GM12801 (cell line): ENCODE measurements around the gene SATB2.

ENCODE experiments used
- CTCF ChIP-seq: IDR thresholded peaks from one replicate; pipeline ENCODE4 v1.5.1; 2011; ENCODE audit warnings: control low read depth; ENCODE audit not compliant: insufficient read length; ENCODE audit errors: extremely low read depth

Gene SATB2

GRCh38 chr2:199278099-199278498 is 179.6 kb downstream of the SATB2 start:
- no peak for TF ChIP-seq CTCF

- no peak for TF ChIP-seq CTCF
Measured at GRCh38 chr2:199273042-199273511, 184.7 kb downstream of the SATB2 start.

- no peak for TF ChIP-seq CTCF
Measured at GRCh38 chr2:199261936-199262335, 195.8 kb downstream of the SATB2 start.

GRCh38 chr2:199261239-199261638 is 196.5 kb downstream of the SATB2 start:
- no peak for TF ChIP-seq CTCF

- no peak for TF ChIP-seq CTCF
Measured at GRCh38 chr2:199259671-199260070, 198.1 kb downstream of the SATB2 start.

- TF ChIP-seq CTCF = no peak
Measured at GRCh38 chr2:199258291-199258690, 199.4 kb downstream of the SATB2 start.

- no peak for TF ChIP-seq CTCF
Measured at GRCh38 chr2:199257261-199258224, 200.2 kb downstream of the SATB2 start.
